ENCODE data around the gene MID1. TPM values are rescaled to one million over a fixed set of nuclear protein-coding genes. Genes with fewer than 3 reads are reported as not detected.

Gene MID1
- total RNA-seq, 1 donor from 2014 or later: 30.6 TPM

GRCh38 chrX:10429908-10430307 lies 190.5 kb downstream of the MID1 start:
- DNase-seq (ENCODE audit: low spot score): no peak

- DNase-seq (ENCODE audit: low spot score): no peak
These were observed 193.1 kb downstream of the MID1 start for GRCh38 chrX:10427249-10427648.

GRCh38 chrX:10423716-10424115 lies 196.7 kb downstream of the MID1 start:
- DNase-seq (ENCODE audit: low spot score): no peak

GRCh38 chrX:10420134-10420533 lies 200.3 kb downstream of the MID1 start:
- DNase-seq (ENCODE audit: low spot score): no peak

- no peak for DNase-seq (ENCODE audit: low spot score)
These were observed 204.0 kb downstream of the MID1 start for GRCh38 chrX:10416424-10416823.

GRCh38 chrX:10415306-10416001 lies 204.9 kb downstream of the MID1 start:
- DNase-seq (ENCODE audit: low spot score): no peak

- DNase-seq (ENCODE audit: low spot score): no peak
These were observed 205.5 kb downstream of the MID1 start for GRCh38 chrX:10414862-10415261.

GRCh38 chrX:10414156-10414824 lies 206.1 kb downstream of the MID1 start:
- DNase-seq (ENCODE audit: low spot score): no peak

- no peak for DNase-seq (ENCODE audit: low spot score)
These were observed 215.9 kb downstream of the MID1 start for GRCh38 chrX:10404436-10404835.

- no peak for DNase-seq (ENCODE audit: low spot score)
These were observed 219.1 kb downstream of the MID1 start for GRCh38 chrX:10401239-10401638.

- no peak for DNase-seq (ENCODE audit: low spot score)
These were observed 221.2 kb downstream of the MID1 start for GRCh38 chrX:10399043-10399741.

- DNase-seq (ENCODE audit: low spot score): no peak
These were observed 222.2 kb downstream of the MID1 start for GRCh38 chrX:10398215-10398614.

GRCh38 chrX:10397349-10397748 lies 223.0 kb downstream of the MID1 start:
- DNase-seq (ENCODE audit: low spot score): no peak

- DNase-seq (ENCODE audit: low spot score): no peak
These were observed 224.7 kb downstream of the MID1 start for GRCh38 chrX:10395643-10396042.
